ENCODE data around the gene TSPAN13.

The TSPAN13 gene

DNA sequence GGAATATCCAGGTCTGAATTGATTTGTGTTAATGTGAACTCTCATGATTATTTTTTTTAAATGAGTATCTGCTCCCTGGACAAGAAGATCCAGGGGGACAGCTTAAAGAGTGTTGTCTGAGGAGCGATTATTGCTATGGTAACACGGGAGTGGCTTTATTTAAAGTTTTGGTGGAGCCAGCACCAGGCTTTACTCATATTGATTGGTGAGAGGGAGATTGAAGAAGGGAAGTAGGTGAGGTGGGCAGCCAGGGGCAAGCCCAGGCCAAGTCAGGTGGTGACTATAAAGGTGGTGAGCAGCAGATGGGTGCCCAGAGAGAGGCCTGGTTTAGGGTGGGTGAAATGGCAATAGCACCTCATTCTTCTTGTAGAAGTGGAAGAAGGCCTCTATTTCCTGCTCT is 61.4 kb downstream of the TSPAN13 start:
- TF ChIP-seq, protein P1, sequence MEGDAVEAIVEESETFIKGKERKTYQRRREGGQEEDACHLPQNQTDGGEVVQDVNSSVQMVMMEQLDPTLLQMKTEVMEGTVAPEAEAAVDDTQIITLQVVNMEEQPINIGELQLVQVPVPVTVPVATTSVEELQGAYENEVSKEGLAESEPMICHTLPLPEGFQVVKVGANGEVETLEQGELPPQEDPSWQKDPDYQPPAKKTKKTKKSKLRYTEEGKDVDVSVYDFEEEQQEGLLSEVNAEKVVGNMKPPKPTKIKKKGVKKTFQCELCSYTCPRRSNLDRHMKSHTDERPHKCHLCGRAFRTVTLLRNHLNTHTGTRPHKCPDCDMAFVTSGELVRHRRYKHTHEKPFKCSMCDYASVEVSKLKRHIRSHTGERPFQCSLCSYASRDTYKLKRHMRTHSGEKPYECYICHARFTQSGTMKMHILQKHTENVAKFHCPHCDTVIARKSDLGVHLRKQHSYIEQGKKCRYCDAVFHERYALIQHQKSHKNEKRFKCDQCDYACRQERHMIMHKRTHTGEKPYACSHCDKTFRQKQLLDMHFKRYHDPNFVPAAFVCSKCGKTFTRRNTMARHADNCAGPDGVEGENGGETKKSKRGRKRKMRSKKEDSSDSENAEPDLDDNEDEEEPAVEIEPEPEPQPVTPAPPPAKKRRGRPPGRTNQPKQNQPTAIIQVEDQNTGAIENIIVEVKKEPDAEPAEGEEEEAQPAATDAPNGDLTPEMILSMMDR (IDR thresholded peaks at IDR 0.05): no peak

DNA sequence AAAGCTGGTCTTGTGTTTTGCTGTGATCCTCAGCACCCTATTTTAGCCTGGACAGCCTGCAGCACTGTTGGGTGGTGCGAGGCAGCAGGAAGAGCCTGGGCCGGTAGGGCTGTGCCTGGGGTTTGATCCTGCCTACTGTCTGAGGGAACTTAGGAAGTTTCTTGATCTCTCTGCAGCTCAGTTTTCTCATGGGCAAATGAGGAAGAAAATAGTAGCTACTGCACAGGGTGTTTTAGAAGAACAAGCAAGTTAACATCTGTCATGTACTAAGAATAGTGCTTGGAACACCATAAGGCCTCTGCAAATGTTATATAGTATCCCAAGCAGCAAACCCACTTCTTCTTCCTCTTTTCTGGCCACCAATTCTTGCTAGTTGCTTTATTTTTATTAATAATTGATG is 63.3 kb downstream of the TSPAN13 start:
- TF ChIP-seq, protein P1 (IDR thresholded peaks at IDR 0.05): no peak

DNA sequence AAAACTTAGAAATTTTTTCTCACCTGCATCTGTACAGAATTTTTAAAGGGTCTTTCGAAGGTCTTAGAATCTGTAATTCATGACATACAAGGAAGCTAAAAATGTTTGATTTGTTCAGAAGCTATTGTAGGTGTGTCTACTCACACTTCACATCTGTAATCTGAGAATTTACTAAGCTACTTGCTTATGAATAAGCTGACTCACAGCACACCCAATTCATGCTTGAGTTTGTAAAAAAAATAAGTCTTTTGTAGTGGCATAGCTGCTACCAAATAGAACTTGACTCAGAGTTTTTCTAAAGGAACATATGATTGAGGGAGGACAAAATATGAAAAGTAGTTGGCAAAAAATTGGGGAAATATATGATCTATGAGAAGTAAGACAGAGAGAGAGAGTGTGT is 64.0 kb downstream of the TSPAN13 start:
- TF ChIP-seq, protein P1 (IDR thresholded peaks at IDR 0.05): no peak

DNA sequence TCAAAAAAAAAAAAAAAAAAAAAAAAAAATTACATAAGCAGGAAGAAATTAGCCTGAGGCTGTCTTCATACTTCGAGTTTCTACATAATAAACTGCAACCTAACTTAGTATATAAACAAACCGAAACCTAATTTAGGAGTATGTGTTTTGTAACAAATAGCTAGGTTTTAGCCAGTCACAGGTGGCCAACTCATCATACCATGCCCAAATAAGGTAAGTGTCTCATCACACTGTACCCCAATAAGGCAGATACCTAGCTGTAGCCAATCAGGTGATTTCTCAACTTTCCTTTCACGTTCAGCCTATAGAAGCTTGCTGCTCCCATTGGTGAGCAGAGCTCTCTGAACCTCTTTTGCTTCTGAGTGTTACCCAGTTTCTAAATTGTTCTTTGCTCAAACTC is 65.2 kb downstream of the TSPAN13 start:
- TF ChIP-seq, protein P1 (IDR thresholded peaks at IDR 0.05): no peak

DNA sequence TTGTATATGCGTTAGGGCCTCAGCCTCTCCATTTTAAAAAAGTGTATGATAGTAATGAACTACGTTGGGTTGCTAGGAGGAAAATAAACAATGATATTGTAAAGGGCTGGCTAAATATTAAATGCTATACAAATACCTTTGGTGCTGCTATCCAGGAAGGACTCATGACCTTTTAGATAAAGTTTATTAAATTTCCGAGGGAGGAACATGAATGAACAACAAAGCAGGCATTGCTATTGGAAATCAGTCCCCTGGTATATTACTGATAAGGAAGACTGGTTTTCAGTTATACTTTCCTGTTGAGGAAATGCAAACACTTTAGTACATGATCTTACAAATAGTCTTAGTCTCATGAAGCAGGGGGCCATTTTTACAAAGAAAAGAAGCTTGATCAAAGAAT is 68.5 kb downstream of the TSPAN13 start:
- TF ChIP-seq, protein P1 (IDR thresholded peaks at IDR 0.05): no peak

DNA sequence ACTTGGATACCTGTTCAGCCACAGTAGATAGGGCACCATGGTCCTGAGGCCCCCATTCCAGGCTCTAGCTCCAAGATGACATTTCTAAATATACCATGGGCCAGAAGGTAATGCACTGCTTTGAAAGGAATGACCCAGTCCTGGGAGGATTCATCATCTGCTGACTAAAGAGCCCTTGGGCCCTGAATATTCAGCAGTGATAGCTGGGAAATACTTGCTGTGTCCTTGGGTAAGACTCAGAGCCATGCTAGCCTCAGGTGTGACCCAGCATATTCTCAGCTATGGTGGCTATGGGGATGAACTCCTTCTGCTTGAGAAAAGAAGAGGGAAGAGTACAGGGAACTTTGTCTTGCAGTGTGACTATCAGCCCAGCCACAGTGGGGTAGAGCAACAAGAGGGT is 72.5 kb downstream of the TSPAN13 start:
- TF ChIP-seq, protein P1 (IDR thresholded peaks at IDR 0.05): no peak

DNA sequence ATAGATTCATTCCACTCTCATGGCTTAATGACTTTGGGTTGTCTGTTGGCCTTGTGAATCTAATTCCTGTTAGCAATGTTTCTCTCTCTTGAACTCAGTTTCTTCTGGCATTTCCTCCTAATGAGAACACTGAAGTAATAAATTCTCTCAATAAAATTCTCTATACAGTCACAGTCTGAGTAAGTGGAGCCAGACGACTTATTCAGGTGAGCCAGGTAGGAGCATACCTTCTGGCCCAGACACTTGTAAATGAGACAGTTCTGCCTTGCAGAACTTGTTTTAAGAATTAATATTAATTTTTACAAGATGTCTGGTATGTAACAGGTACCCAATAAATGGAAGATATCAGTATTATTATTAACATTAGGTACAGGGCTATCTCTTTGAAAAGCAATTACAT is 79.8 kb downstream of the TSPAN13 start:
- TF ChIP-seq, protein P1 (IDR thresholded peaks at IDR 0.05): no peak
